Measurements from ENCODE around the gene ZNF653. TPM values are rescaled to one million over a fixed set of nuclear protein-coding genes. Genes with fewer than 3 reads are reported as not detected.

ZNF653 gene
- polyA plus RNA-seq, 2 of the 4 experiments (the other 2 are of a cell fraction), result 2.9 to 4.2 TPM

GRCh38 chr19:11450570-11451326 lies 54.9 kb downstream of the ZNF653 start:
- Histone ChIP-seq H3K4me1 (no peaks in the 10 kb centered on the region), H3K9me3 (no peaks in the 10 kb centered on the region), H3K4me3 (no peak overlapping the region), H3K27ac (no peak overlapping the region), H3K4me2 (no peak overlapping the region)
- POLR2A ChIA-PET, result no interaction called here
- ATAC-seq (no peak), FAIRE-seq (no peak), DNase-seq (ENCODE audit: low read depth in 1 of 2, low spot score in 1 of 2) (no peak)
- WGBS (ENCODE audit: missing lambda C conversion rate), result 89% methylated on average over 13 of the region's 21 CpGs
- TF ChIP-seq NFE2L2 (conservative IDR thresholded peaks at IDR 0.05; ENCODE audit: low read length) (no peak), JUNB (IDR thresholded peaks at IDR 0.05) (no peak), HMGXB4 (CRISPR knock-in tag; IDR thresholded peaks at IDR 0.05; ENCODE audit: borderline replicate concordance) (no peak), FOSL2 (IDR thresholded peaks at IDR 0.05) (no peak), FOSL2 (CRISPR knock-in tag; IDR thresholded peaks at IDR 0.05) (no peak), HES2 (IDR thresholded peaks at IDR 0.05) (no peak), RCOR1 (IDR thresholded peaks at IDR 0.05; ENCODE audit: low read depth, low read length) (no peak)
- CTCF ChIA-PET, result interaction anchor here (1.0 to 2.3 kb wide), 3 partner anchors 29 to 208 kb away, joined by 3 to 10 read pairs (median 3); no protein-coding TSS in a partner anchor

- no peak overlapping the region for H3K27ac ChIP-seq
- POLR2A ChIA-PET, result no interaction called here
- CTCF ChIA-PET, result interaction anchor here (0.6 to 2.0 kb wide), 4 partner anchors 9 to 512 kb away, joined by 4 to 8 read pairs (median 5); no protein-coding TSS in a partner anchor
- H3K4me1 ChIP-seq, result no peaks in the 10 kb centered on the region
- no peak for TF ChIP-seq ZNF302 (CRISPR knock-in tag; IDR thresholded peaks at IDR 0.05)
- no peak overlapping the region for H3K4me3 ChIP-seq
- DNase-seq (ENCODE audit: low read depth in 1 of 2, low spot score in 1 of 2), result no peak
- WGBS (ENCODE audit: missing lambda C conversion rate), result 98% methylated on average over 17 of the region's 31 CpGs
- ATAC-seq, result no peak
- no peak for FAIRE-seq
- no peaks in the 10 kb centered on the region for H3K9me3 ChIP-seq
- H3K4me2 ChIP-seq, result no peak overlapping the region
These were observed 56.6 kb downstream of the ZNF653 start for GRCh38 chr19:11448923-11449554.

- no peak for FAIRE-seq
- no peak for TF ChIP-seq BHLHE40 (IDR thresholded peaks at IDR 0.05; ENCODE audit: low read depth, low read length)
- no peak for TF ChIP-seq EP300 (IDR thresholded peaks at IDR 0.05)
- no peak for TF ChIP-seq CBX2 (IDR thresholded peaks at IDR 0.05; ENCODE audit: borderline replicate concordance, low read depth)
- TF ChIP-seq PHF8 (IDR thresholded peaks at IDR 0.05; ENCODE audit: borderline replicate concordance, low read depth), result no peak
- no peak for TF ChIP-seq ESRRA (IDR thresholded peaks at IDR 0.05; ENCODE audit: borderline replicate concordance, low read length)
- TF ChIP-seq HOXB13 (CRISPR knock-in tag; IDR thresholded peaks at IDR 0.05; ENCODE audit: low read depth), result no peak
- no peak for TF ChIP-seq SREBF2 (IDR thresholded peaks at IDR 0.05)
- no peak for TF ChIP-seq CHD2 (IDR thresholded peaks at IDR 0.05; ENCODE audit: low read length, partially characterized antibody)
- no peak for TF ChIP-seq E2F6 (IDR thresholded peaks at IDR 0.05; ENCODE audit: borderline replicate concordance, low read depth)
- no peak for TF ChIP-seq ZSCAN20 (CRISPR knock-in tag; IDR thresholded peaks at IDR 0.05)
- TF ChIP-seq HES2 (IDR thresholded peaks at IDR 0.05), result no peak
- TF ChIP-seq CTCF (IDR thresholded peaks at IDR 0.05), result no peak
- no peak for TF ChIP-seq JUN (IDR thresholded peaks at IDR 0.05)
- TF ChIP-seq ELK1 (IDR thresholded peaks at IDR 0.05; ENCODE audit: low read depth, low read length), result no peak
- no peak for TF ChIP-seq MAX (IDR thresholded peaks at IDR 0.05)
- ChIA-PET POLR2A (no interaction called here), CTCF (interaction anchor here (0.6 to 2.0 kb wide), 6 partner anchors 13 to 512 kb away, joined by 3 to 8 read pairs (median 4); partner anchors contain the start of genes ODAD3 and PRKCSH)
- Histone ChIP-seq H3K27ac (no peak overlapping the region), H3K4me2 (no peak overlapping the region), H3K9me3 (no peaks in the 10 kb centered on the region), H3K4me3 (no peak overlapping the region), H3K4me1 (no peaks in the 10 kb centered on the region)
- ATAC-seq, result no peak
- 95% methylated on average over 4 of the region's 13 CpGs for WGBS (ENCODE audit: missing lambda C conversion rate)
- no peak for DNase-seq (ENCODE audit: low read depth in 1 of 2, low spot score in 1 of 2)
These were observed 57.2 kb downstream of the ZNF653 start for GRCh38 chr19:11448410-11448809.
